Skeletal muscle tissue (tissue), 4 donors: ENCODE results near the gene RERE. TPM values are rescaled to one million over a fixed set of nuclear protein-coding genes. Genes with fewer than 3 reads are reported as not detected.

Experiments
- H3K27ac ChIP-seq: one replicate; pipeline ENCODE4 v1.7.0; 2013; ENCODE audit warnings: mild to moderate bottlenecking, low read depth, low read length, inconsistent platforms
- H3K27me3 ChIP-seq, 3 donors: one replicate each; pipeline ENCODE4 v1.7.0; 2013; ENCODE audit warnings: low read length in 3 of 3; ENCODE audit not compliant: control insufficient read depth in 3 of 3, insufficient read depth in 3 of 3
- H3K36me3 ChIP-seq, 3 donors: one replicate each; pipeline ENCODE4 v1.7.0; 2013; ENCODE audit warnings: low read length in 3 of 3; ENCODE audit not compliant: control insufficient read depth in 3 of 3, insufficient read depth in 3 of 3
- H3K4me1 ChIP-seq, 3 donors: one replicate each; pipeline ENCODE4 v1.7.0; 2013; ENCODE audit warnings: low read length in 3 of 3, mild to moderate bottlenecking in 3 of 3; ENCODE audit not compliant: control insufficient read depth in 3 of 3, insufficient read depth in 3 of 3
- H3K4me3 ChIP-seq, 3 donors: one replicate each; pipeline ENCODE4 v1.7.0; 2013; ENCODE audit warnings: low read length in 3 of 3
- H3K9ac ChIP-seq, 3 donors: one replicate each; pipeline ENCODE4 v1.7.0; 2013; ENCODE audit warnings: low read length in 3 of 3, mild to moderate bottlenecking in 3 of 3, moderate library complexity in 2 of 3, low read depth in 1 of 3
- H3K9me3 ChIP-seq, 3 donors: one replicate each; pipeline ENCODE4 v1.7.0; 2013; ENCODE audit warnings: low read length in 3 of 3; ENCODE audit not compliant: control insufficient read depth in 3 of 3
- total RNA-seq: library from RNA; depleted of rRNA; stranded (reverse); fragments of >200 nt; gene quantifications from one replicate; pipeline ENCODE4 v1.2.3, GENCODE V29; 2014
- donor health status: Osteomylitis.

The RERE gene
- total RNA-seq, result 212 TPM

DNA sequence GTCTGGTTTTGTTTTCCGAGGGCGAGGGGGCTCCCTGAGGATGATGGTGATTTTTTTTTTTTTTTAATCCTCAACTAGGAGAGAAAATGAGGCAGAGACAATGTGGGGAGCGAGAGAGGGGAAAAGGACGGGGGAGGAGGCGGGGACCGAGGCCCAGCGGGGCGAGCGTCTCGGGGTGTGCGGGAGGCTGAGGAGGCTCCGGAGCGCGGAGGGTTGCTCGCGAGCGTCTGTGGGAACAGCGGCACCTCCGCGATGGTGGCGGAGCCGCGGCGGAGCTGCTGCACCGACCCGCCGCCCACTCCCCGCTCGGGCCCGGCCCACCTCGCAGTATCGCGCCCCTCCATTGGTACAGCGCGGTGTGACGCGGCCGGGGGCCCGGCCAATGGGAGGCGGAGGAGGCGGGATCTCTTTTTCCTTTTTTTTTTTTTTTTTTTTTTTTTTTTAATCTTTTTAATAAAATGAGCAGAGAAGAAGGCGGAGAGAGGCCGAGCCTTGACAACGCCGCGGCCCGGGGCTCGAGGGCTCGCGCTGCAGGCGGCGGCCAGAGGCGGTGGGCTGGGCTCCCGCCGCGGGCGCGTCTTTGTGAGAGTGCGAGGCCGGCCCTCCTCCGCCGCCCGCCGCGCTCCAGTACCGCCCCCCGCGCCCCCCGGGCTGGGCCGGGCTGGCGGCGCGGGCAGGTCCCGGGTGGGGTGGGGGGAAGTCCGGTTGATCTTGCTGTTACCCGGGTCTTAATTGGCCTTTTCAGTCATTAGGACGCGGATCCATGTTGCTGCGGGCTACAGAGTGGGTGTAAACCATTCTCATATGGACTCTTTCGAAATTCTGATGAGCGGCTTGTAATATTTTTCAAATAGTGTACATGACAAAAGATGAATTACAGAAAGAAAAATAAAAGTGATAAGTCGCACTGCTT lies at the start of gene RERE:
RERE (minus strand) TSS at position 229 of the 913 bp plus-strand sequence.
- peak within 1 kb of the TSS; percentile 98 to 99 (median 98) for H3K9ac ChIP-seq
- peaks cover 16 to 30% (median 19%) of the 10 kb centered on the region in 3 donors for H3K4me1 ChIP-seq
- H3K27ac ChIP-seq, result peak within 1 kb of the TSS; percentile 96
- H3K4me3 ChIP-seq, result peak within 1 kb of the TSS; percentile 87 to 90 (median 90)
- no peaks in the 10 kb centered on the region for H3K9me3 ChIP-seq
- H3K36me3 ChIP-seq, result no peaks in the 10 kb centered on the region
- no peaks in the 10 kb centered on the region for H3K27me3 ChIP-seq

DNA sequence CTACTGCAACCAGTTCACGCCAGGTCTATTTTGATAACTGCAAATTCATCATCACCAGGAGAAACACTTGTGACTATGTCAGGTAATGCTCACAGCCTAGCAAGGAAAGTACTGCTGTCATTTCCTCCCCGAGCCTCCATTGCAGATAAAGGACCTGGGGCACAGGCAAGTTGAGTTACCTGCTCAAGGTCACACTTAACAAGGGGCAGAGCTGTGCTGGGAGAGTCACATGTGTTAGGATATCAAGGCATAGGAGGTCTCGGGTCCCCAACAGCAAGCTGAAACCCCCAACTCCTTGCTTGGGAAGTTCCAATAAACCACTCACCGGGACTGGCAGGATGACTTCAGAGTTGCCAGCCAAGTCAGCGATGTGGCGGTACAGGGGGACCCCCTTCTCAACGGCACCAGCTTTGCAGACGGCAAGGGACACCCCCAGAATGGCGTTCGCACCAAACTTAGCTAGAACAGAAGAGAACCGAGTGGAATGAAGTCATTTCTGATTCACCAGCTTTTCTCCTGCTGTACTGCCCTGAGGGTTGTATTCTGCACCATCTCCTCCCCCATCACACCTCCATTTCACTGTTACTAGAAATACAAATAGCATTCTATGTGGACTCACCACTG lies 49.5 kb upstream of the RERE start:
- Histone ChIP-seq H3K9me3 (no peaks in the 10 kb centered on the region), H3K36me3 (peaks cover 88 to 93% (median 89%) of the 10 kb centered on the region in 3 donors), H3K27ac (no peak overlapping the region), H3K4me1 (peaks cover 17 to 24% (median 18%) of the 10 kb centered on the region in 3 donors), H3K9ac (no peak overlapping the region), H3K4me3 (no peak overlapping the region), H3K27me3 (no peaks in the 10 kb centered on the region)

DNA sequence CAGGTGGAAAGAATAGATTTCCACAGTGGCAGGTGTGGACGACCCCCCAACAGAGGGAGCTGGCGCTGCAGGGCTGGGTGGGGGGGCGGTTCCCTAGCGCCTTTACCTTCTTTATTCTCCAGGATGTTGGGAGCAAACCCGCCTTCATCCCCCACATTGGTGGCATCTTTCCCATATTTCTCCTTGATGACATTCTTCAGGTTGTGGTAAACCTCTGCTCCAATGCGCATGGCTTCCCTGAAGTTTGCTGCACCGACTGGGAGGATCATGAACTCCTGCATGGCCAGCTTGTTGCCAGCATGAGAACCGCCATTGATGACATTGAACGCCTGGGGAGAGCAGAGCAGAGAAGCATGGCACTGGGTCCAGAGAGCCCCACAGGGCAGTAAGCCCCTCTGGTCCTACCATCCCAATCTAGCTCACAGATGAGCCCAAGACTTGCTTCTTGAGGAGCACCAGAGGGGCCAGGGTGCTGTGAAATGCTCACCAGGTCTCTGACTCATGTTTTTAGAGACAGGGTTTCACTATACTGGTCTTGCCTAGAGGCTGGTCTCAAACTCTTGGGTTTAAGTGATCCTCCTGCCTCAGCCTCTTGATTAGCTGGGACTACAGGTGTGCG lies 48.8 kb upstream of the RERE start:
- no peak overlapping the region for H3K4me3 ChIP-seq
- H3K9ac ChIP-seq, result no peak overlapping the region
- H3K4me1 ChIP-seq, result peaks cover 17 to 20% (median 18%) of the 10 kb centered on the region in 3 donors
- H3K9me3 ChIP-seq, result no peaks in the 10 kb centered on the region
- no peaks in the 10 kb centered on the region for H3K27me3 ChIP-seq
- H3K36me3 ChIP-seq, result peaks cover 87 to 92% (median 87%) of the 10 kb centered on the region in 3 donors
- H3K27ac ChIP-seq, result no peak overlapping the region

DNA sequence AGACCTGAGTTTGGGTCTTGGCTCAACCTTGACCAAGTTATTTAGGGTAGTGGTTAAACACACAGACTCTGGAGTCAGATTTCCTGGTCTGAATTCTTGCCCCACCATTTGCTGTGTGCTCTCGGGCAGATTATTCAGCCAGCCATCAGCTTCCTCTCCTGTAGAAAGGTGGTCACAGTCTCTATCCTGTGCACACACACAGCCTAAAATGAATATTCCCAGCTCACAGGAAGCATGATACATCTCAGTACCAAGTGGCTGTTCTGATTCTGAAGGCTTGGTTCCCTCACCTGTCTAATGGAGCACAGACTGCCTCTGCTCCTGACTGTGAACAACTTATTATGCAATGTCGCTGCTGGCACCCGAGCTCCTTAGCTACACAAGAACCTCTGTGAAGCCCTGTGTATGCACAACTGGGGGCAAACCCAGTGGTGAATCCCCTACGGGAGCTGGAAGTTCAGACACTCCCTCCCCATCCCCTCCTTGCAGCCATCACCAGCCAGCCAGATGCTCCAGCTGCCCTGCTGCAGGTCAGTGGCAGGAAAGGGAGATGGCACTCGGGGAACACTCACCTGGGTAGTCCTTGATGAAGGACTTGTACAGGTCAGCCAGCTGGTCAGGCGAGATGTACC lies 47.4 kb upstream of the RERE start:
- Histone ChIP-seq H3K27me3 (no peaks in the 10 kb centered on the region), H3K4me3 (no peak overlapping the region), H3K4me1 (peaks cover 18 to 20% (median 20%) of the 10 kb centered on the region in 3 donors), H3K36me3 (peaks cover 85 to 90% (median 85%) of the 10 kb centered on the region in 3 donors), H3K9ac (peak overlapping the region in 1 of 3 donors; percentile 25), H3K9me3 (no peaks in the 10 kb centered on the region), H3K27ac (peak overlapping the region; percentile 15)

DNA sequence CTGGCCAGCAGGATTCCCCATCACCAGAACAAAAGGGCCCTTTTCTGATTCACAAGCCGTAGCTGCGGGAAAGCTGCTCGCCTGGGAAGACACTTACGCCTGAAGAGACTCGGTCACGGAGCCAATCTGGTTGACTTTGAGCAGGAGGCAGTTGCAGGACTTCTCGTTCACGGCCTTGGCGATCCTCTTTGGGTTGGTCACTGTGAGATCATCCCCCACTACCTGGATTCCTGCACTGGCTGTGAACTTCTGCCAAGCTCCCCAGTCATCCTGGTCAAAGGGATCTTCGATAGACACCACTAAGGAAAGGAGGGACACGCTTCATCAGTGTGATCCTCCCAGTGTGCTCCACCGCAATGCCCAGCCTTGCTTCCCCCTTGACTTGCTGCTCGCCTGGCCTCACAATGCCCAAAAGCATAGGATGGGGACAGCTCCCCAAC lies 46.4 kb upstream of the RERE start:
- peaks cover 75 to 86% (median 78%) of the 10 kb centered on the region in 3 donors for H3K36me3 ChIP-seq
- H3K4me1 ChIP-seq, result peaks cover 23 to 29% (median 28%) of the 10 kb centered on the region in 3 donors
- no peaks in the 10 kb centered on the region for H3K9me3 ChIP-seq
- H3K27me3 ChIP-seq, result no peaks in the 10 kb centered on the region
- no peak overlapping the region for H3K4me3 ChIP-seq
- H3K9ac ChIP-seq, result no peak overlapping the region
- no peak overlapping the region for H3K27ac ChIP-seq

DNA sequence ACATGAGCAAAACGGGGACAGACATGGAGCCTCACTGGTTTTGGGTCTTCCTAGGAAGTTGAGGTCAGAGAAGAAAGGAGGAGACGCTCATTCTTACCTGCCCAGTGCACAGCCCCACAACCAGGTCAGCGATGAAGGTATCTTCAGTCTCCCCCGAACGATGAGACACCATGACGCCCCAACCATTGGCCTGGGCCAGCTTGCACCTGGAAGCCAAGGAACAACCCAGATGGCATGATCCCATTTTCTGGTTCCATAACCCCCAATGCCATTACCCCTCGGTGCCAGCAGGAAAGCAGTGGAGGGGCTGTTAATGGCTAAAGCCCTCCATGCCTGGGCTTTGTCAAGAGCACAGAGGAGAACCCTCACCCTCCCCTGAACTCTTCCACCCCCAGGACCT lies 45.7 kb upstream of the RERE start:
- peaks cover 28 to 35% (median 33%) of the 10 kb centered on the region in 3 donors for H3K4me1 ChIP-seq

DNA sequence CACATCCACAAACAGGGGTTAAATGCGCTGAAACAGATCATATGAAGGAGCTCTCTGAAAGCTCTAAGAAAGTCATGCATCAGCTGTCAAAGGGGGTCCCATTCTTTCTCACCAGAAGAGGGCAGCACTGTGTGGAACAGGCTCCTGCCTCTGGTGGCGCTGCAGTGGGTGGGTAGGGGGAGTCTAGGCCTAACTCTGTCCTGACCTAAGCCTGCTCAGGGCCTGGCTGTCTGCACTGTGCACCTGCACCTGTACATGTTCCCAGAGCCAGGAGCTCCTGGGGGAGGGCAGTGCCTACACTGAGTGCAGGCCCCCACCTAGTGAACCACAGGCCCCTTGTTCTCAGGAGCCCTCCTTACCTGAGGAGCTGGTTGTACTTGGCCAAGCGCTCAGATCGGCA lies 45.1 kb upstream of the RERE start:
- no peak overlapping the region for H3K27ac ChIP-seq
- no peaks in the 10 kb centered on the region for H3K27me3 ChIP-seq
- H3K36me3 ChIP-seq, result peaks cover 67 to 84% (median 74%) of the 10 kb centered on the region in 3 donors
- H3K4me3 ChIP-seq, result no peak overlapping the region
- no peak overlapping the region for H3K9ac ChIP-seq
- H3K9me3 ChIP-seq, result no peaks in the 10 kb centered on the region
- H3K4me1 ChIP-seq, result peaks cover 29 to 40% (median 37%) of the 10 kb centered on the region in 3 donors

More for the DNA sequence above, 45.7 kb upstream of the RERE start:
- Histone ChIP-seq H3K9ac (no peak overlapping the region), H3K27me3 (no peaks in the 10 kb centered on the region), H3K36me3 (peaks cover 72 to 87% (median 76%) of the 10 kb centered on the region in 3 donors), H3K9me3 (no peaks in the 10 kb centered on the region), H3K4me3 (no peak overlapping the region), H3K27ac (no peak overlapping the region)

DNA sequence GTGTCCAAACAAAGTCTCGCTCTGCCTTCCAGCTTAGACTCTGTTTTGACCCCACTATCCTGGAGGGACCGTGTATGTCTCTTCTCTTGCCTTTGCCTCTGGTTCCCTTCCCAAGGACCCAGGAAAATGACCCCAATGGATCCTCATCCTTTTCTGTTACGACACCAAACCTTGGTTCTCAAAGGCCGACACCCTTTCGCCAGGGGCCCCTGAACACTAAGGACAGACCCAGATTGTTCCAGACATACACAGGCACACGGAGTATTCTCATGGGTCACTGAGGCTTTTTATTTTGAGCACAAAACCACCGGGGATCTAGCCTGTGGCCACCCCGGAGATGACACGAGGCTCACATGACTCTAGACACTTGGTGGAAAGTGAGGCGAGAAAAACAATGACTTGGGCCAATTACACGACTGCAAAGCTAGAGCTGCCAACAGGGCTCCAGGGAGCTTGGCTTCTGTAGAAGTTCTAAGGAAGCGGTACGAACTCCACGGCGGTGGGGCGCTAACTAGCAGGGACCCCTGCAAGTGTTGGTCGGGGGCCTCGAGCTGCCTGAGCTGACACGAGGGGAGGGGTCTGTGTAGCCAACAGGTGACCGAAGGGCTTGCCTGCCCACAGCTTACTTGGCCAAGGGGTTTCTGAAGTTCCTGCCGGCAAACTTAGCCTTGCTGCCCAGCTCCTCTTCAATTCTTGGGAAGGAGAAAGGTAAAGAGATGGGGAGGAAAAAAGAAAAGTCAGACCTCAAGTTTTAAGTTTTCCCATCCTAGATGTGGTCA lies 43.5 kb upstream of the RERE start:
- no peak overlapping the region for H3K9ac ChIP-seq
- no peaks in the 10 kb centered on the region for H3K9me3 ChIP-seq
- no peak overlapping the region for H3K4me3 ChIP-seq
- H3K27me3 ChIP-seq, result no peaks in the 10 kb centered on the region
- peaks cover 25 to 35% (median 32%) of the 10 kb centered on the region in 3 donors for H3K4me1 ChIP-seq
- no peak overlapping the region for H3K27ac ChIP-seq
- H3K36me3 ChIP-seq, result peaks cover 58 to 77% (median 66%) of the 10 kb centered on the region in 3 donors
